ENCODE results near the gene UNC5CL.

GRCh38 chr6:40986364-40986763, 52.7 kb downstream of the UNC5CL start:
- no peak for TF ChIP-seq YY1 (IDR thresholded peaks at IDR 0.05; ENCODE audit: insufficient read depth, insufficient read length)
- no peak for TF ChIP-seq ZNF274 (IDR thresholded peaks at IDR 0.05; ENCODE audit: low read depth, low read length)
- TF ChIP-seq SUZ12 (IDR thresholded peaks at IDR 0.05; ENCODE audit: extremely low read depth, insufficient read depth, insufficient read length): no peak

All from NT2/D1 (cell line).